ENCODE data around the gene CNTROB. TPM values are rescaled to one million over a fixed set of nuclear protein-coding genes. Genes with fewer than 3 reads are reported as not detected.

Gene CNTROB
- total and polyA plus RNA-seq, 7 donors, result 5.5 to 9.6 (median 8.7) TPM

DNA sequence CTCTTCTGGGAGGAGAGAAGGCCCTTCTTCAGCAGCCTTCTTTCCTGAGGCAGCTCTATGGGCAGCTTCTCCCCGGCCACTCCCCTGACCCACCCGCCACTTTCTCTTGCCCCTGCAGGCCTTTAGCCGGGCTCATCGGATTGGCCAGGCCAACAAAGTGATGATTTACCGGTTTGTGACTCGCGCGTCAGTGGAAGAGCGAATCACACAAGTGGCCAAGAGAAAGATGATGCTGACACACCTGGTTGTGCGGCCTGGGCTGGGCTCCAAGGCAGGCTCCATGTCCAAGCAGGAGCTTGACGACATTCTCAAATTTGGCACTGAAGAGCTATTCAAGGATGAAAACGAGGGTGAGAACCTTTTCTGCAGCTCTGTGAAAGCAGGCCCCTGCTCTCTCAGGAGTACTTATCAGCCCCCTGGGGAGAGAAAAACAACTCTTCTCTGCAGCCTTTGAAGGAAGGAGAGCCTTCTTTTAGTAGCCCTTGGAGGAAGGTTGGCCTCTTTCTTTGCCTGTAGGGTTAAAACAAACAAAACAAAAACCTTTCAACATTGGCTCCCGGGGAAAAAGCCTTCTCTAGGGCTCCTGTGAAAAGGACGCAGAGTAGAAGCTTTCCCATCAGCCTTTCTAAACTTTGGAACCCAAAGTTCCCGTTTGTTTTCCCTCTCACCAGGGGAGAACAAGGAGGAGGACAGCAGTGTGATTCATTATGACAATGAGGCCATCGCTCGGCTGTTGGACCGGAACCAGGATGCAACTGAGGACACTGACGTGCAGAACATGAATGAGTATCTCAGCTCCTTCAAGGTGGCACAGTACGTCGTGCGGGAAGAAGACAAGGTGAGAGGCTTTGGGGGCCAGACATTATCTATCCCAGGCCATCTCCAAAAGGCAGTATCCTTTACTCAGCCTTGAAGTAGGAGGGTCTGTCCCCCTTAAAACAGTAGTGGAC lies 28.6 kb upstream of the CNTROB start:
- intact Hi-C loops (cut with DNase I), result no loop called here
- Histone ChIP-seq H3K27ac (no peak overlapping the region), H3K4me1 (no peaks in the 10 kb centered on the region), H3K4me3 (no peak overlapping the region), H3K9me3 (no peaks in the 10 kb centered on the region), H3K27me3 (ENCODE audit: insufficient read depth in 3 of 3, low read length in 2 of 3) (no peaks in the 10 kb centered on the region), H3K36me3 (ENCODE audit: insufficient read depth in 1 of 2, low read depth in 1 of 2) (peaks cover 0 to 70% of the 10 kb centered on the region in 2 donors)
- no peak for ATAC-seq
- TF ChIP-seq CTCF (IDR thresholded peaks at IDR 0.05), result no peak
- DNase-seq, result no peak
- WGBS, 3 donors, result 70 to 77% (median 76%) methylated on average over 22 of the region's 22 CpGs

DNA sequence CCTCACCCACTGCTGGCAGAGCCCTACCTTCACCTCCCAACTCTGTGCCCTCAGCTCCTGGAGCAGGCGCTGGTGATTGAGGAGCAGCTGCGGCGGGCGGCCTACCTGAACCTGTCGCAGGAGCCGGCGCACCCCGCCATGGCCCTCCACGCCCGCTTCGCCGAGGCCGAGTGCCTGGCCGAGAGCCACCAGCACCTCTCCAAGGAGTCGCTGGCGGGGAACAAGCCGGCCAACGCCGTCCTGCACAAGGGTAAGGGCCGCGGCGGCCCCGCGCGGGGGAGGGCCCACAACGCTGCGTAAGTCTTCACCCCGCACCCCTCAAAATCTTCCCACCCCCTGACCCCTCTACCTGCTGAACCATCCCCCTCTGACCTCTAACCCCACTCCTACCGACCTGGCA lies 22.9 kb upstream of the CNTROB start:
- Histone ChIP-seq H3K27me3 (ENCODE audit: insufficient read depth in 3 of 3, low read length in 2 of 3) (no peaks in the 10 kb centered on the region), H3K36me3 (ENCODE audit: insufficient read depth in 1 of 2, low read depth in 1 of 2) (peaks cover 0 to 51% of the 10 kb centered on the region in 2 donors), H3K4me1 (no peaks in the 10 kb centered on the region), H3K27ac (no peak overlapping the region), H3K4me3 (no peak overlapping the region), H3K9me3 (no peaks in the 10 kb centered on the region)
- intact Hi-C loops (cut with DNase I), result loop anchor here in 1 of 2 donors (5.0 kb wide), 1 partner anchor 133 kb away; no protein-coding TSS in a partner anchor
- no peak for TF ChIP-seq CTCF (IDR thresholded peaks at IDR 0.05)
- WGBS, 3 donors, result 92 to 97% (median 93%) methylated on average over 19 to 29 of the region's 29 CpGs
- DNase-seq (no peak), ATAC-seq (no peak)

- Histone ChIP-seq H3K27ac (no peak overlapping the region), H3K4me3 (no peak overlapping the region), H3K9me3 (no peaks in the 10 kb centered on the region), H3K27me3 (ENCODE audit: insufficient read depth in 3 of 3, low read length in 2 of 3) (no peaks in the 10 kb centered on the region), H3K36me3 (ENCODE audit: insufficient read depth in 1 of 2, low read depth in 1 of 2) (peaks cover 0 to 40% of the 10 kb centered on the region in 2 donors), H3K4me1 (peaks cover 10% of the 10 kb centered on the region)
- TF ChIP-seq CTCF (IDR thresholded peaks at IDR 0.05), result no peak
- no peak for DNase-seq
- WGBS, 3 donors, result 93 to 95% (median 95%) methylated on average over 15 of the region's 15 CpGs
- ATAC-seq, result no peak
- intact Hi-C loops (cut with DNase I), result loop anchor here (5.0 to 10.0 kb wide), 3 partner anchors 48 to 147 kb away; no protein-coding TSS in a partner anchor
Observed at GRCh38 chr17:7910281-7910680, 21.7 kb upstream of the CNTROB start.

- Histone ChIP-seq H3K27ac (no peak overlapping the region), H3K9me3 (no peaks in the 10 kb centered on the region), H3K27me3 (ENCODE audit: insufficient read depth in 3 of 3, low read length in 2 of 3) (no peaks in the 10 kb centered on the region), H3K4me3 (no peak overlapping the region), H3K4me1 (peaks cover 13% of the 10 kb centered on the region), H3K36me3 (ENCODE audit: insufficient read depth in 1 of 2, low read depth in 1 of 2) (peaks cover 0 to 37% of the 10 kb centered on the region in 2 donors)
- intact Hi-C loops (cut with DNase I), result loop anchor here (5.0 to 10.0 kb wide), 3 partner anchors 48 to 147 kb away; no protein-coding TSS in a partner anchor
- DNase-seq (no peak), ATAC-seq (no peak)
- TF ChIP-seq CTCF (IDR thresholded peaks at IDR 0.05), result no peak
- WGBS, 3 donors, result 93 to 96% (median 96%) methylated on average over 13 of the region's 13 CpGs
Observed at GRCh38 chr17:7910711-7911110, 21.3 kb upstream of the CNTROB start.
